Stimulated activated CD8-positive, alpha-beta memory T cell treated with anti-CD3 and anti-CD28 coated beads, Interleukin-7, amount 100 ng/mL, for 1 hour (primary cell): ENCODE data around the gene ZBTB20.

Experiments
- DNase-seq, 2 donors: peaks; one replicate each; pipeline ENCODE4 v3.0.0-alpha.2; 2020; ENCODE audit warnings: low read depth in 2 of 2

Gene ZBTB20

GRCh38 chr3:114293838-114294535 lies 853.1 kb downstream of the ZBTB20 start, which contains the start of gene TIGIT:
TIGIT (plus strand) TSS chr3:114294028; CDS start chr3:114294062, 34 bp downstream.
- no peak for DNase-seq

GRCh38 chr3:114290911-114291901 lies 855.9 kb downstream of the ZBTB20 start:
- DNase-seq, result peak; percentile 78 to 92

- DNase-seq, result no peak
These were observed 860.8 kb downstream of the ZBTB20 start for GRCh38 chr3:114286266-114286665.

- no peak for DNase-seq
These were observed 861.3 kb downstream of the ZBTB20 start for GRCh38 chr3:114285648-114286230.

- no peak for DNase-seq
These were observed 862.4 kb downstream of the ZBTB20 start for GRCh38 chr3:114284644-114285043.
